HepG2 (cell line): ENCODE results near the gene FREM3.

Experiments
- MNT ChIP-seq: fragments of 450-650 bp; IDR thresholded peaks from 2 replicates; pipeline ENCODE4 v1.6.1; 2016
- ZNF234 ChIP-seq: sonication (generic); formaldehyde crosslinking; conservative IDR thresholded peaks from 2 replicates; pipeline ENCODE4 v1.5.1; 2020; ENCODE audit warnings: mild to moderate bottlenecking, missing genetic modification reagents
- ZNF616 ChIP-seq: sonication (generic); formaldehyde crosslinking; IDR thresholded peaks from 2 replicates; pipeline ENCODE4 v1.5.0; 2020; ENCODE audit warnings: low read depth, mild to moderate bottlenecking, missing genetic modification reagents

- TF ChIP-seq ZNF234 (CRISPR knock-in tag) (no peak), ZNF616 (no peak), MNT (no peak)
These were observed 444 bp downstream of the FREM3 start for GRCh38 chr4:143700046-143700415.
